ENCODE measurements around the gene PNKD. TPM values are rescaled to one million over a fixed set of nuclear protein-coding genes. Genes with fewer than 3 reads are reported as not detected.
"Not testable (repeated sequence)": the region's sequence is repeated elsewhere in the genome, so short reads cannot be mapped to it uniquely, and the experiment has no call there.

Gene PNKD
- total RNA-seq, 1 experiment from 2014 or later = 54.2 TPM

DNA sequence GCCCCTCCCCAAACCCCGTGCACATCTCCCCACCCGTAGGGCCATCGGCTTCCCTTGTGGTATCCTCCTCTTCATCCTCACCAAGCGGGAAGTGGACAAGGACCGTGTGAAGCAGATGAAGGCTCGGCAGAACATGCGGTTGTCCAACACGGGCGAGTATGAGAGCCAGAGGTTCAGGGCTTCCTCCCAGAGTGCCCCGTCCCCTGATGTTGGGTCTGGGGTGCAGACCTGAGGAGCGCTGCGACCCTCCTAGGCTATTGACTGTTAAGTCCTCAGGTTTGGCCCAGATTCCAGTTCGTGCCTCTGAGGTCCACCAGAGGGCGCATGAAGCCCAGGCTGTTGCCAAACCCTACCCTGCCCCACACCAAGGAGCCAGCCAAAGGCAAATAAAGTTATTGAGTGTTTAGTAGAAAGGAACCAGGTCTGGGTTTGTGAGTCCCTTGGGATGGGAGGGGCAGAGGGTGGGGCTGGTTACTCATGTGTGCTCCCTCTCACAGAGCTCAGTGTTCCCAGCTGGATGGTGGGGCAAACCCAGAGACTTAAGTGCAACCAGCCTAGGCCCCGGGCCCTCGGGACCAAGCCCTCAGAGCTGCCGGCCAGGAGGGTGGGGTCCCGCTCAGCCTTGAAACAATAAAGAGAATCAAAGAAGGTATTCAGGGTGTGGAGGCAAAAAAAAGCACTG lies 2.4 kb downstream of the PNKD start:
- DNase-seq (ENCODE audit: low read depth) = peak; percentile 98

DNA sequence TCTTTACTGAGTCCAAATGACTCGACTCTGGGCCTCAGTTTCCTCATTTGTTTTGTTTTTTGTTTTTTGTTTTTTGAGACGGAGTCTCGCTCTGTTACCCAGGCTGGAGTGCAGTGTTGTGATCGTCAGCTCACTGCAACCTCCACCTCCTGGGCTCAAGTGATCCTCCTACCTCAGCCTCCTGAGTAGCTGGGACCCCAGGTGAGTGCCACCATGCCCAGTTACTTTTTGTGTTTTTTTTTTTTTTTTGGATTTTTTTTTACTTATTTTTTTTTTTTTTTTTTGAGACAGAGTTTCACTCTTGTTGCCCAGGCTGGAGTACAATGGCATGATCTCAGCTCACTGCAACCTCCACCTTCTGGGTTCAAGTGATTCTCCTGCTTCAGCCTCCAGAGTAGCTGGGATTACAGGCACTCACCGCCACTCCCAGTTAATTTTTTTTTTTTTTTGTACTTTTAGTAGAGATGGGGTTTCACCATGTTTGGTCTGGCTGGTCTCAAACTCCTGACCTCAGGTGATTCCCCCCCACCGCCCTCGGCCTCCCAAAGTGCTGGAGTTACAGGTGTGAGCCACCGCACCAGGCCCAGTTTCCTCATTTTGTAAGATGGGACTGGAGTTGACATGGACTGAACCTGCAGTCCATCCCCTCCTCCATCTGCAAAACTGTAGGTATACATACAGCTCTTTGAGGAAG lies 3.0 kb downstream of the PNKD start:
- not testable (repeated sequence) for DNase-seq (ENCODE audit: low read depth)

DNA sequence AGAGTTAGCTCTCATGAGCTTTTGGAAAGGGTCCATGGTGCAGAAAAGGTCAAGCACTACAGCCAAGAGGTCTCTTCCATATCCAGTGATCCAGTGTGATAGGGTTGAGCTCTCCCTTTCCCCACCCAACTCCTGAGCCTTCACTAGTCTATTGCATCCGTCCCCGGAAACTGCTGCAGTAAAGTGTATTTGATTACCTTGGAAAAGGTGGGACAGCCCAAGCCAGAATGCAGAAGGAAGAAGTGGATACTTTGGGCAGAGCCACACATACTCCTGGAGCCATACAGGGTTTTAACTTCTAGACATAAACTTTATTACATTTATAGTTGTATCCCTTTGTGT lies 3.6 kb downstream of the PNKD start:
- DNase-seq (ENCODE audit: low read depth) = no peak

DNA sequence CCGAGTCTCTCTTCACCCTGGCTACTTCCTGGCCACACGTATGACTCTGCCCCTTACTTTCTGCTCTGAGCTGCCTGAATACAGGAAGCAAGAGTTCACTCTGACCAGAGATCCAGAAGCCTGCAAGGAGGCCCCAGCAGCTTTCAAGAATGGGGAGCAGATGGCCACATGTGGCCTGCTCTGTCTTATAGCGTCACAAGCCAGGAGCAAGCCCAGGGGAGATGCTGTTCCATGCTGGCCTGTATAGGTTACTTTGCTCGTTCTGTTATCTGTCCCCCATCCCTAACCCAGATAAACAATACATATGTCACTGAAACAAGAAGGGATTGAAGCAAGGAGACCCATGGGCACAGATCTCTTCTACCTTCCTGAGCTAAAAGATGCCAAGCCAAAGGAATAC lies 4.3 kb downstream of the PNKD start:
- DNase-seq (ENCODE audit: low read depth) = no peak

DNA sequence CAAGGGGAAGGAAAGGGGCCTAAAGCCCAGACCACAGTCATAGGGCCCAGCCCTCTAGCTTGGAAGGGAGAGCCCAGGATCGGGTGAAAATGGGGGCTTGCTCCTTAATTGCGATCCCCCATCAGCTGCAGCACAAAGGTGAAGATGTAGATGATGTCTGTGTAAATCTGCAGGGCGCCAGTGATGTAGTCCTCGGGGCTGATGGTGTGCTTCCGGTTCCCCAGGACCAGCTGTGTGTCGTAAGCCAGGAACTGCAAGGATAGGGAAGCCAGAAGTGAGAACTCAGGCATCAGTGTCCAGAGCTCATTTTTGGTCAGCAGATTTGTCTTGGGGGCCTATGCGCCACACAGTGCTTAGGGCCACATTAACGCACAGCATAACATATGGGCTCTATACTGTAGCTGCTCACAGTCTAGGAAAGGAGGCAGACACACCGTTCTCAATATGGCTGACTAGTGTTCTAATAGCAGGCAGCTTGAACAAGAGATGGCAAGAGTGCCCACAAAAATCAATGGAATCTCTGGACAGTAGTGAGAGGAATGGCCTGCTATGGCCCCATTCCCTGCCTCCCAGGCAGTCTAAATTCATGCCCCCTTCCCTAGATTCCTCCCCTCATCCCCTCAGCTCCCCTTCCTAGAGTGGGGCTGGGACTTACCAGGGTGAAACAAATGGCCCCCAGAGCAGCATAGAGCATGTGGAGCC lies 5.2 kb downstream of the PNKD start:
- no peak for DNase-seq (ENCODE audit: low read depth)

DNA sequence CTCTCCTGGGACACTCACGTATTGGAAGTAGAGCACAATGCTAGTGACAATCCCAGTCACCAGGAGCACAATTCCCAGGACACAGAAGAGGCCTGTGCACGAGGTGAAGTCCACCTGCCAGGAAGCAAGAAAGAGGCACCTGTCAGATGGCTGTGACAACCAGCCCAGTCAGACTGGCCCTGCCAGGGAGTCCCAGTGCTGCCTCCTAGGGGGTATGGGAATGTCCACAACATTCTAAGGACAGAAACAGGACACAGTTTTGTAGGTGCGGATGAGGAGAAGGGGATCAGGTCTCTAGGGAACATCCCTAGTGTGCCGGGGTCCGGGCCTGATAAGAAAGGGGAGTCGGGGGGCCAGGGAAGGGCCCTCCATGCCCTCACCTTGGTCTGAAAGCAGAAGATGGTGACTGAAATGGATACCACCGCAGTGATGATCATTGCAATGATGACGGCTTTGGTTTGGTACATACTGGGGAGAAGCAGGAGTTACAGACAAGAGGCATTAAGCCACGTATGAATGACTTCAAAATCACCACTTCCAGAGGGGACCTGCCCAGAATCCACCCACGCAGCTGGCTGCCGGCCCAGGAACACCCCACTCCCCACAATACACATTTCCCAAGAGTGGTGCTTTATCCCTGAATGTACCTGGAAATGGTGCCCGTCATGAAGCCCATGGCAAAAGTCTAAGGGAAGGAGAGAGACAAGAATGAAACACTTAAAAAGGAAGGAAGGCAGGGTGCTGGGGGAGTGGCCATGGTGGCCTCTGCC lies 6.9 kb downstream of the PNKD start:
- no peak for DNase-seq (ENCODE audit: low read depth)

DNA sequence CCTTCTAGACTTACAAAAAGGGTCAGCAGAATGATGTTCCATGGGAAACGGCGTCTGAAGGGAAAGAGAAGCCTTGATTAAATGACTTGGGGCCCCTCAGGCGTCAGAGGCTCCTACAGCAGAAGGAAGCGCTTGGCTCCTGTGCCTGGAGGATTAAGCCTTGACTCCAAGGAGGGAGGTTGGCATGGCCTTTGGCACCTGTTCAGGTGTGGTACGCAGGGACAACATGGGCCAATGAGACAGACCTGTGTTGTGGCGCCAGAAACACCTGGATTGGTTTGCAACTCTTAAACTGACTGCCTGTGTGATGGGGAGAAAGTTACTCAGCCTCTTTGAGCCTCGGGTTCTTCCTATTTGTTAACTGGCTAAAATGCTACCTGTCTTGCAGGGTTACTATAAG lies 7.6 kb downstream of the PNKD start:
- no peak for DNase-seq (ENCODE audit: low read depth)

DNA sequence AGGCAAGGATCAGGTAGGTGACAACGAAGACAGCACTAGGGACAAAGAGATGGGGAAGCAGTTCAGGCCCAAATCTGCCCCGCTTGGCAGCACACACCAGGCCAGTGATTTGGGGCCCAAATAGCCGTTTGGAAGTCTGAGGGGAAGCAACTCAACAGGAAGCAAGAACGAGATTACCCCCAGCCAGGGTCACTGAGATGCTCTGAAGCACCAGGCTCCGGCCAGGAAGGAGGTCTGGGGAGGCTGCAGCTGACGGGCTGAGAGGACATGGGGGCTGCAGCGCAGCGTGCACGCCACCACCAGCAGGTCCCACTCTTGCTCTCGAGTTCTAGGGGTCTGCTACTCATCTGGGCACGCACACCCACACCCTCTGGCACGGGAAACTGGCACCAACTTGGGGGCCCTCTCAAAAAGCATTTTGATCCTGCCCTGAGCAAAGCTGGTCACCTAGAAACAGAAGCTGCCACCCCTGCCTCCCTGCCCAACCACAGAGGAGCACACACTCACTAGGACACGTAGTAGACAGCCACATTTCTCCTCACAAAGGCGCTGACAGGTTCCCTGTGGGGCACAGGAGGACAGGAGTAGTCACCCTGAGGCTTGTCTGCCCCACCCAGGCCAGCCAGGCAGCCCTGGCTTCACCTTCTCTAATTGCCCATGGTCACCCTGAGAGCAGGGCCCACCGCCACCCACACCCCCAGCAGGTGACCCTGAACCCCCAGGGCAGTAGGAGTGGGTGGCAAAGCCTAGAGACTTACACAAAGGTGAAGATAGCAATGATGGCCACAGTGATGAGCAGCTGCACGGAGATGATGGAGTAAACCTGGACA lies 8.4 kb downstream of the PNKD start:
- no peak for DNase-seq (ENCODE audit: low read depth)

DNA sequence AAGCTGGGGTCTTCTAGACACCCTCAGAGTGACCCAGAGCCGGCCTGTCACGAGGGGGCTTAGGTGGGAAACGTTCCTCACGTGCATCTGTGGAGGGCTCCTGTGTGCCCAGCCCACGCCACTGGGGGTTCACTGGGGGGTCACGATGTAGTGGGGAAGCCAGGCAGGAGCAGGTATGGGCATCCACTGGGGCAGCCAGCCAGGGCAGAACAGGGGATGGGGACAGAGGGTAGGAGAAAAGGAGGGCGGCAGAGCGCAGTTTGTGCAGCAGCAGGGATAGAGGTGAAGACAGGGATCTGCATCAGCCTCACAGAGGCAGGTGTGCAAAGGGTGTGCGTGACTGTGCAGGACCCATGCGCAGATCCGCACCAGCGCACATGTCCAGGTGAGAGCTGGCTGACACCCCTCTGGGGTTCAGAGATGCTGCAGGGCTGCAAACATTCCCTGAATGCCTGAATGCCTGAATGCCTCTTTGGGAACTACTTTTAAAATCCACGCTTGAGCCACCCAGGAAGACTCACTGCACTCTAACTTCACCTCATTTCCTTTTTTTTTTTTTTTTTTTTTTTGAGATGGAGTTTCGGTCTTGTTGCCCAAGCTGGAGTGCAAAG lies 10.0 kb downstream of the PNKD start:
- no peak for DNase-seq (ENCODE audit: low read depth)

DNA sequence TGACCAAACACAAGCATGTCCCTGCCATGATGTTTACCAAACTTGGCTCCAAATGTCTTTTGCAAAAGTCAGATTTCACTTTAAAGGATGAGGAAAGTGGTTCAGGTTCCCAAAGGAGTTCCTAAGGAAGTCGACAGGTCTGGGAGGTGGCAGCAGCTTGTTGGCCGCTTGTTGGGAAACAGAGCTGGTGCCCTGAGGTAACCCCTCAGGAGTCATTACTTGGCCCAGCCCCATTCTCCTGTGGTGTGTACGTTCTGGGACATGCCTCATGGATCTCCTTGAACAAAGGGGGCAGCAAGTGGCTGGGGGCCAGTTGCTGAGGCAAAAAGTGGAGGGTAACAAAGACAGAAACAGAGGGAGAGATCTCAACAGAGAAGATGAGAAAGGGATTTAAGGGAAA lies 11.1 kb downstream of the PNKD start:
- peak; percentile 69 for DNase-seq (ENCODE audit: low read depth)

DNA sequence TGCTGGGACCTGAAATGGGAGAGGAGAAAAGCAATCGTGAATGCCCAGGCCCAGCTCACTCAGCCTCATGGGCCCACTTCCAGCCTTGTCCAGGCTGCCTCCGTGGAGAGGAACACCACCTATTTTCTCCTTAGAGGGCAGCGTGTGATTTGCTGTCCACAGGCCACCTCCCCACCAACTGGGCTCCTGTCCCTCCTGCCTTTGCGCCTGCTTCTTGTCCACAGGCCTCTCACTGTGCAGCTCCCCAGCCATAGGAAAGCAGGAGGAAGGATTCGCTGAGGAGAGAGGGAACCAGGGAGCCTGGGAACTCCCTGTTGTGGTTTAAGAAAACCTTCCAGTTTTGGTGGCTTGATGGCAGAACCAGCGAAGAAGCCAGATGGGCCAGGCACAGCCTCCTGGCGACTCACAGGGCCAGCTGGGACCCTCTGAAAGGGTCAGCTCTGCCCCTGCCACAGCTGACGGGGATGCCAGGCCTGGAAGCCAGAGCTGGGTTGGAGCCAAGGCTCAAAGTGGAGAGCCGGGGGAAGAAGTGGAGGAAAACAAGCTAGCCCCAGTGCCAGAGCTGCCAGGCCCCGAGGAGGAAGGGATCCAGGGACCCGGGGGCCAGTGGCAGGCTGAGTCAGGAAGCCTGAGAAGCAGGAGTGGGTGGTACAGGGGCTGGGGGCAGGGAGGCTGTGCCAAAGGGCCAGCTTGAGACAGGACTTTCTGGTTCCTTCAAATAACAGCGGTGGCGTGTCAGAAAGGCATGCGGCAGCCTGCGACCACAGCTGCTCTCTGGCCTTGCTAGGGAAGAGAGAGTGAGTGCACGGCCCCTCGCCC lies 12.1 kb downstream of the PNKD start:
- peak; percentile 89 for DNase-seq (ENCODE audit: low read depth)

DNA sequence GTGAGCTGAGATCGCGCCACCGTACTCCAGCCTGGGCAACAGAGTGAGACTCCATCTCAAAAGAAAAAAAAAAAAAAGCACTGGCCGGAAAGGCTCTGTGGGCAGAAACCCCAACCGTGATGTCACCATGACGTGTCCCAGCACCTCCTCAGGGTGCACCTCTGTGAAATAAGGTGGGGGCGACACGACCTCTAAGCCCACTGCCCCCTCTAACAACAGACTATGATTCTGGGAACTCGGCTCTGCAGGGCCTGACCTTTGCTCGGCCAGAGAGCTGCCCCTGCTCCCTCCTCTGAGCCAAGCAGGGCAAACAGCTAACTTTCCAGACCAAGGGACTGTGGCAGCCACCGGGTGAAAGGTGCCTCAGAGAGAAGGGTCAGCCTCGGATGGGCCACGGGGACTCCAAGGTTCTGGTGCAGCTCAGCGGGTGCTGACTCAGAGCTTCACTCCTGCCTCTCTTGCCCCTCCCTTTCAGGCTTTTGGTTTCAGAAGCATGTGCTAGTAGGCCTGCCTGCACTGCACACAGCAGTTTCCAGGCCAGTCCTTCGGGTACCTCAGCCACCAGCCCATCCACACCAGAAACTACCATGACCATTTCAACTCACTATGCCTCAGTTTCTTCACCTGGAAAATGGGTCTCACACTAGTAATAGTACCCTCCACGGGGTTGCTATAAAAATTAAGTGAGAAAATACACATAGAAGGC lies 13.9 kb downstream of the PNKD start:
- peak; percentile 84 for DNase-seq (ENCODE audit: low read depth)

DNA sequence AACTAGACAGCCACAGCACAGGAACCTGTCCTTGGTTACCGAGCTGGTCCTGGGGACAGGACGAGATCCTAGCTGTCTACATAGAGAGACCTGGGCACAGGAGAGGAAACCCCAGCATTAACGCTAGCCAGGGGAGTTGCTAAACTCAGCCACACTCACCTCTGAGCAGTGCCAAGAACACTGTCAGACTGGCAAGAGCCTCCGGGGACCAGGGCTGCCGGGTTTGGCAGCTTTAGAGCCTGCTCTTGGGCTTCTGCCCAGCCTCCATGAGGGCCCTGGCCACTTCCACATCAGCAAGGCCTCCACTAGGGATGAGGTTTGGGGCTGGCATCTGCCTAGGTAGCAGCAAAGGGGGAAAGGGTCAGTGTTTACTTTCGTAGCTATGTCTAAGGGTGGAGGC lies 15.3 kb downstream of the PNKD start:
- peak; percentile 58 for DNase-seq (ENCODE audit: low read depth)

DNA sequence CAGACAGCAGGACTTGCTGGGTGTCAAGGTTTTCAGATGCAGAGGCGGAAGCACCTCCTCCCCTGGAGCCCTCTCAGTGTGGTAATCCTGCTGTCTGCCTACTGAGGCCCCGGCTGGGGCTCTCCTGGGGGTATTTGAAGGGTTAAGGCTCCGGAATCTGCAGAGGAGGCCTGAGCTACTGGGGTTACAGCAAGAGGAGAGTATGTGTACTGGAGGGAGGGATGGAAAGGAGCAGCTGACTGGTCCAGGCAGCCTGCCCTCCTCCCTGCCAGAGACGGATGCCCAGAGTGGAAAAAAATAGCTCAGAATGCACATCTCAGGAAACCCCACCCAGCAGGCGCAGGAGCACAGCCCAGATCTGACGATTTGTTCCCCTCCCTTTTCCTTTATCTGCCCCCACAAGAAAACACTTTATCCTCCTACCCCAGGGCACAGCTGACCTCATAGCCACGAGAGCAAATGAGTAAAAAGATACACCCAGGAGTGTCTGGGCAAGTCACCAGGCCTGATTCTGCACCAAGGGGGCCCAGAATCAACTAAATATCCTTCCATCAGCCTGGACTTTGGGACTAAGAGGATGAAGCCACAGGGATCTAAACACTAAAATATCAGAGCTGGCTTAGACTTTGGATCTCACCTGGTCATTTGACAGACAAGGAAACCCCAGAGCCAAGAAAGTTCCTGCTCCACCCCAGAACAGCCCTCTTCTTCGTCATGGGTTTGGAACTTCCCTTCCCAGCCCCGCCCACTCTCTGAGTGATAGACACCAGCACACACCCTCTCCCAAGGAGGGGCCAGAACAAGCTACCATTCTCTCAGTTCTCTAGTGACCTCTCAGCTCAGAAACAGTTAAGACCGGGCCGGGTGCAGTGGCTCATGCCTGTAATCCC lies 16.5 kb downstream of the PNKD start:
- DNase-seq (ENCODE audit: low read depth) = peak; percentile 97

DNA sequence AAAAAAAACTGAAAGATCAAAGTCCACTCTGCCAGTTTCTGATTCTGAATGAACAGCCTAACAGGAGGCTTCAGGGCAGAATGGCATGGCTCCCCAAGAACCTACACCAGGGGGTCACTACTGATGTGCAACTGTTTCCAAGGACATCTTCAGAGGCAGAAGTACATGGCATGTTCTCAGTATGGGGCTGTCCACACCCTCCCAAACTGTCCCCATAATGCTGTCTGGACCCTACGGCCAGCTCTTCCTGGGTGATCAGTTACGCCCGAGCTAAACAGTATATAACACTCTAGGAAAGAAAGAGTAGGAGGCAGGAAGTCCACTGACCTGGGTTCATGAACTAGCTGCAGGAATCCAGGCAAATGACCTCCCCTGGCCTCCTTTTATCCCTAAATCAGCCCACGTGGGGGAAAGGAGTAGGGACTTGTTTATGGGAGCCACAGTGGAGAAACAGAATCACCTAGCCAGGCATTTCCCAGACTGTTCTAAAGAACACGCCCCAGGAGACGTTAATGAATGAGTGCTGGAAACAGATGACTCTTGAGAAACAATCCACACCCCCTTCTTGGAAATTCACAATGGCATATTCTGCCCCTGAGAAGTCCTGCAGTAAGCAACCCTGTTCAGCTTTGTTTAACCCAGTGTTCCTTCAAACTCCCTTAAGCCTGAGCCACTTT lies 19.5 kb downstream of the PNKD start:
- DNase-seq (ENCODE audit: low read depth) = peak; percentile 41

DNA sequence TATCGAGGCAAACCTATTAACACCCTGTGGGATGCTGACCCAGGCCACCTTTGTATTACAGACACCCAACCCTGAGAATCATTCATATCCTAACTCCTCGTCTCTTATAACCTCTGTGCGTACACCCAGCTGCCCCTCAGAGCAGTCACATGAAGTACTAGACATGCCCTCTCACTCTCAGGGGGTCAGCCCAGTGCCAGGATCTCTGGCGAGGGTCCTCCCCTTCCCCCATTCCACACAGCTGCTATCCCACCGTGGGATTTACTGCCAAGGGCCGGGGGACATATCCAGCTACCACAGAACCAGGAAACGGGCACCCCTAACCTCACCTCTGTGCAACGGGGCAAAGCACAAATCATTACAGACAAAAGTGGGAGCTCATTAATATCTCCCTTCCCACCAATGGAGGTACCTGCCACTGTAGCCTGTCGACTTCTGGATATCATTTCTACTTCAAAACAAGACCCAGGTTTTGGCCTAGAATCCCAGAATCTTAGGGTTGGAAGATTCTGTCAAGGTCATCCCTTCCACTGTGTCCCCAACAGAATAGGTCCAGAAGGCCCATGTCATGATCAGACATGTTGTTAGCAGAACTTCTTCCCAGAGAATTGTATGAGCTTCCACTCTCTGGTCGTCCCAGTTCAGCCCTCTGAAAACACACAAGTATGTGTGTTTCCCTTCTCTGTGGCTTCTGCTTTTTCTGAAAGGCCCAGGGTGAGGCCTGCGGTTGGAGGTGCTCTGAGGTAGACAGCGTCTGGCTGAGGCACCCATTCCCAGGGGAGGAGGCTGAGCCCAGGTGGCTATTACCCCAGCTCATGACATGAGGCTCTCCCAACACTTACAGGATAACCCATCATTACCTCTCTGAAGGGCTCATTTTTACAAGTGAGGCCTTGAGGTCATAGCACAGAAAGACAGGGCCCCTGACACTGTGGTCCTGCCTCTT lies 20.3 kb downstream of the PNKD start:
- DNase-seq (ENCODE audit: low read depth) = no peak
